GM12878 (cell line): Measurements from ENCODE around the gene RAC2. TPM values are rescaled to one million over a fixed set of nuclear protein-coding genes. Genes with fewer than 3 reads are reported as not detected.

Experiments used
- ATAC-seq: fragments of 200-7000 bp; cut with Tn5 transposase; 3 replicates; pipeline ENCODE4 v1.9.1; 2020; ENCODE audit warnings: mild to moderate bottlenecking, moderate library complexity
- BruUV-seq: library from RNA; stranded (reverse); fragments of 400-500 nt; replicated peaks from 2 replicates; lab custom pipeline; 2021; lab: Mats Ljungman, UMichigan
- CTCF ChIA-PET: fragments of 300-600 bp; sonication (Branson Sonifier 250); formaldehyde crosslinking; extraction: SDS; loops from one replicate; lab custom pipeline; 2021; ENCODE audit warnings: inconsistent platforms; lab: Yijun Ruan, JAX
- POLR2A ChIA-PET: fragments of 350-600 bp; formaldehyde crosslinking; extraction: SDS; loops from one replicate; lab custom pipeline; 2021; ENCODE audit warnings: inconsistent platforms; lab: Charles Lee
- RAD21 ChIA-PET: fragments of 300-600 bp; sonication (Branson Sonifier 250); formaldehyde crosslinking; loops from one replicate; lab custom pipeline; 2023; ENCODE audit warnings: antibody characterized with exemption; ENCODE audit not compliant: unreplicated experiment; lab: Charles Lee
- SMC1A ChIA-PET: fragments of 300-600 bp; sonication (Branson Sonifier 250); formaldehyde crosslinking; loops from one replicate; lab custom pipeline; 2023; ENCODE audit not compliant: unreplicated experiment, uncharacterized antibody; lab: Charles Lee
- DNase-seq: peaks from one replicate; pipeline ENCODE4 v3.0.0-alpha.2; 2011; ENCODE audit warnings: low read depth, low spot score
- FAIRE-seq: peaks from 3 replicates; lab custom pipeline; 2011; peaks lifted over from hg19 to GRCh38; lab: Jason Lieb, UNC
- H2AFZ ChIP-seq: 2 replicates; pipeline ENCODE4 v1.6.0; 2011; ENCODE audit warnings: low read depth, low read length, control low read depth; ENCODE audit not compliant: control insufficient read depth
- H3K27ac ChIP-seq: 2 replicates; pipeline ENCODE4 v1.5.1; 2011; ENCODE audit warnings: control low read depth; ENCODE audit not compliant: control insufficient read depth, insufficient read depth
- H3K27me3 ChIP-seq, 2 experiments: replicated peaks in 1 of 2; 2 replicates each; pipeline versions ENCODE4 v1.6.0 to v1.6.1; 2011; ENCODE audit warnings: low read length in 1 of 2; ENCODE audit not compliant: control insufficient read depth in 2 of 2, insufficient read depth in 2 of 2
- H3K36me3 ChIP-seq, 2 experiments: 2 replicates each; pipeline ENCODE4 v1.5.1; 2011; ENCODE audit warnings: low read length in 1 of 2; ENCODE audit not compliant: control insufficient read depth in 2 of 2, insufficient read depth in 2 of 2
- H3K4me1 ChIP-seq: 2 replicates; pipeline ENCODE4 v1.6.1; 2011; ENCODE audit warnings: mild to moderate bottlenecking, low read length, moderate library complexity, mixed read lengths; ENCODE audit not compliant: control insufficient read depth, insufficient read depth
- H3K4me2 ChIP-seq: 2 replicates; pipeline ENCODE4 v1.6.0; 2011; ENCODE audit warnings: control low read depth; ENCODE audit not compliant: control insufficient read depth, insufficient read depth
- H3K4me3 ChIP-seq: fragments of 200-600 bp; sonication (generic); 2 replicates; pipeline ENCODE4 v1.5.1; 2016
- H3K79me2 ChIP-seq: 2 replicates; pipeline ENCODE4 v1.6.0; 2011; ENCODE audit warnings: low read length; ENCODE audit not compliant: control insufficient read depth, insufficient read depth
- H3K9ac ChIP-seq: 2 replicates; pipeline ENCODE4 v1.8.0; 2011; ENCODE audit warnings: low read length, control low read depth, mixed read lengths; ENCODE audit not compliant: control insufficient read depth, insufficient read depth
- H3K9me3 ChIP-seq: replicated peaks from 3 replicates; pipeline ENCODE4 v1.5.1; 2011; ENCODE audit warnings: mild to moderate bottlenecking, low read length; ENCODE audit not compliant: control insufficient read depth, insufficient read depth
- H4K20me1 ChIP-seq: 2 replicates; pipeline ENCODE4 v1.6.0; 2011; ENCODE audit not compliant: control insufficient read depth, insufficient read depth
- CHD4 ChIP-seq: fragments of 200-600 bp; sonication (generic); IDR thresholded peaks from 2 replicates; pipeline ENCODE4 v1.6.1; 2016; ENCODE audit warnings: mild to moderate bottlenecking
- EED ChIP-seq: sonication (generic); IDR thresholded peaks from 2 replicates; pipeline ENCODE4 v1.6.1; 2016; ENCODE audit warnings: antibody characterized with exemption, low read depth
- FOXK2 ChIP-seq: fragments of 450-650 bp; IDR thresholded peaks from 2 replicates; pipeline ENCODE4 v1.6.1; 2017; ENCODE audit warnings: mild to moderate bottlenecking, moderate library complexity
- IRF3 ChIP-seq: fragments of 450-650 bp; IDR thresholded peaks from 2 replicates; pipeline ENCODE4 v1.6.1; 2014; ENCODE audit warnings: mild to moderate bottlenecking
- NKRF ChIP-seq: fragments of 450-650 bp; conservative IDR thresholded peaks from 2 replicates; pipeline ENCODE4 v1.6.1; 2017; ENCODE audit warnings: mild to moderate bottlenecking, moderate library complexity
- PKNOX1 ChIP-seq: fragments of 450-650 bp; IDR thresholded peaks from 2 replicates; pipeline ENCODE4 v1.6.1; 2016; ENCODE audit warnings: mild to moderate bottlenecking
- SIX5 ChIP-seq: IDR thresholded peaks from 2 replicates; pipeline ENCODE4 v1.6.1; 2011; ENCODE audit warnings: mild to moderate bottlenecking, low read depth, low read length, moderate library complexity; ENCODE audit not compliant: severe bottlenecking
- SMAD1 ChIP-seq: fragments of 450-650 bp; IDR thresholded peaks from 2 replicates; pipeline ENCODE4 v1.6.1; 2018; ENCODE audit warnings: mild to moderate bottlenecking, low read depth; ENCODE audit not compliant: partially characterized antibody
- SMARCA5 ChIP-seq: fragments of 450-650 bp; IDR thresholded peaks from 2 replicates; pipeline ENCODE4 v1.6.1; 2017; ENCODE audit warnings: mild to moderate bottlenecking
- TAF1 ChIP-seq: IDR thresholded peaks from 2 replicates; pipeline ENCODE4 v1.6.1; 2011; ENCODE audit warnings: mild to moderate bottlenecking, low read depth, low read length, borderline replicate concordance
- TARDBP ChIP-seq: IDR thresholded peaks from 2 replicates; pipeline ENCODE4 v1.6.1; 2016; ENCODE audit warnings: borderline replicate concordance
- TCF7 ChIP-seq: IDR thresholded peaks from 2 replicates; pipeline ENCODE4 v1.6.1; 2014; ENCODE audit warnings: antibody characterized with exemption, borderline replicate concordance
- ZBED1 ChIP-seq: IDR thresholded peaks from 2 replicates; pipeline ENCODE4 v1.6.1; 2016; ENCODE audit warnings: borderline replicate concordance
- WGBS: methylation state at CpG from one replicate; pipeline ENCODE4 v1.1.6; 2016; ENCODE audit warnings: low lambda C conversion rate; ENCODE audit not compliant: insufficient replicate concordance, insufficient coverage; ENCODE audit errors: missing lambda C conversion rate; 5-methylcytosine and 5-hydroxymethylcytosine counted together
- in situ Hi-C: fragments of 300-500 bp; cut with MboI; formaldehyde crosslinking; loops from 9 replicates; pipeline ENCODE4 v1.14.3; 2018; ENCODE audit warnings: mixed read lengths
- intact Hi-C: fragments of 100-400 bp; cut with micrococcal nuclease; formaldehyde crosslinking; loops from one replicate; pipeline ENCODE4 v1.14.2; 2022; ENCODE audit not compliant: unreplicated experiment
- polyA plus RNA-seq, 11 experiments: library from polyadenylated mRNA; depleted of rRNA in 4 of 11; unstranded in 6 of 11; stranded (reverse) in 5 of 11; fragments of >200 nt; fragmentation: Nextera tagmentation in 4 of 11; fragmentation: Illumina TruSeq in 1 of 11; extraction: Ambion mirVana in 4 of 11; extraction: Trizol in 1 of 11; gene quantifications; 1 replicate in 1 of 11; 2 replicates in 10 of 11; pipeline versions ENCODE4 v1.2.1 to v1.2.3, GENCODE V29; 2011 to 2016; ENCODE audit warnings: inconsistent platforms in 2 of 11, missing spikeins in 2 of 11, low read depth in 1 of 11
- total RNA-seq, 4 experiments: library from RNA; depleted of rRNA in 3 of 4; stranded (reverse); fragments of >200 nt in 3 of 4; fragmentation: Illumina TruSeq in 1 of 4; extraction: Trizol in 1 of 4; gene quantifications; 2 replicates each; pipeline versions ENCODE4 v1.2.1 to v1.2.3, GENCODE V29; 2013 to 2021
- TF ChIP-seq, protein P1 (sequence below): fragments of 450-650 bp; IDR thresholded peaks from 2 replicates; pipeline ENCODE4 v1.6.1; 2017; ENCODE audit warnings: mild to moderate bottlenecking

RAC2 gene
- total and polyA plus RNA-seq, 10 of the 15 experiments (the other 5 are each of a cell fraction or from before 2014, with no cell fraction given), result 102 to 386 (median 304) TPM

GRCh38 chr22:37263966-37264887, 20.2 kb upstream of the RAC2 start (continued):
- 0 out of 2 replicates have a peak, but pooled peaks have one; percentile 34 for TF ChIP-seq SMARCA5
- TF ChIP-seq, all 136 proteins: peak for 2

DNA sequence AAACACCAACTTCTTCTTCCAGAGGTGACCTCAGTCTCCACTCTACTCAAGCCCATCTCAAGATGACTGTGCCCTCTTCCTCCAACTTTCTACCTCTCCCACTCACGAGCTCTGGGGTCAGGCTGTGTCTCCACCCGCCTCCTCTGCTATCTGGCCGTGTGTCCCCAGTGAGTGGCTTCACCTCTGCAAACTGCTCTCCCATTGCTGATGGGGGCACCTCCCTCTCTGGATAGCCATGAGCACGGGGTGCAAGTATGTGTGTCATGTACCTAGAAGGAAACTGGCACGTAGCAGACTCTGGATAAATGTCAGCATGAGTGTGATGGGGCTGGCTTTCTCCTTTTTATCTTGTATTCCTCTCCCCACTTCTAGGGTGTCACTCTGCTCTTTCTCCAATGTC, 18.3 kb upstream of the RAC2 start:
- no peaks in the 10 kb centered on the region for H4K20me1 ChIP-seq
- WGBS, result 10% methylated on average over 5 of the region's 5 CpGs
- no peak overlapping the region for H3K27ac ChIP-seq
- TF ChIP-seq IRF3 (no peak), FOXK2 (no peak), TARDBP (no peak), SIX5 (no peak), SMARCA5 (no peak), CHD4 (no peak), TCF7 (no peak), SMAD1 (no peak), ZBED1 (no peak), NKRF (no peak), EED (no peak), TAF1 (no peak), PKNOX1 (no peak)
- TF ChIP-seq, protein P1, sequence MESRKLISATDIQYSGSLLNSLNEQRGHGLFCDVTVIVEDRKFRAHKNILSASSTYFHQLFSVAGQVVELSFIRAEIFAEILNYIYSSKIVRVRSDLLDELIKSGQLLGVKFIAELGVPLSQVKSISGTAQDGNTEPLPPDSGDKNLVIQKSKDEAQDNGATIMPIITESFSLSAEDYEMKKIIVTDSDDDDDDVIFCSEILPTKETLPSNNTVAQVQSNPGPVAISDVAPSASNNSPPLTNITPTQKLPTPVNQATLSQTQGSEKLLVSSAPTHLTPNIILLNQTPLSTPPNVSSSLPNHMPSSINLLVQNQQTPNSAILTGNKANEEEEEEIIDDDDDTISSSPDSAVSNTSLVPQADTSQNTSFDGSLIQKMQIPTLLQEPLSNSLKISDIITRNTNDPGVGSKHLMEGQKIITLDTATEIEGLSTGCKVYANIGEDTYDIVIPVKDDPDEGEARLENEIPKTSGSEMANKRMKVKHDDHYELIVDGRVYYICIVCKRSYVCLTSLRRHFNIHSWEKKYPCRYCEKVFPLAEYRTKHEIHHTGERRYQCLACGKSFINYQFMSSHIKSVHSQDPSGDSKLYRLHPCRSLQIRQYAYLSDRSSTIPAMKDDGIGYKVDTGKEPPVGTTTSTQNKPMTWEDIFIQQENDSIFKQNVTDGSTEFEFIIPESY, result no peak
- no peak for FAIRE-seq
- H3K9ac ChIP-seq, result no peak overlapping the region
- no peak for DNase-seq
- no peak overlapping the region for H2AFZ ChIP-seq
- in situ Hi-C loops, result loop anchor here (5.0 kb wide), 1 partner anchor 195 kb away; no protein-coding TSS in a partner anchor
- no TSS peak for BruUV-seq
- H3K4me1 ChIP-seq, result no peaks in the 10 kb centered on the region; the same call in 1 of the 2 replicates
- no peaks in the 10 kb centered on the region for H3K36me3 ChIP-seq
- SMC1A ChIA-PET, result interaction anchor here (0.8 to 5.9 kb wide), 7 partner anchors 19 to 168 kb away, joined by 3 to 165 read pairs (median 10); partner anchors contain the start of gene RAC2
- H3K27me3 ChIP-seq, result no peaks in the 10 kb centered on the region
- intact Hi-C loops, result no loop called here
- H3K4me3 ChIP-seq, result no peak overlapping the region
- peaks cover 8% of the 10 kb centered on the region; the same call in 2 of the 3 replicates for H3K9me3 ChIP-seq
- ATAC-seq, result no peak
- POLR2A ChIA-PET, result interaction anchor here (0.7 to 0.8 kb wide), 2 partner anchors 63 to 133 kb away, joined by 3 read pairs; no protein-coding TSS in a partner anchor
- CTCF ChIA-PET, result interaction anchor here (0.6 to 5.9 kb wide), 13 partner anchors 11 to 276 kb away, joined by 3 to 265 read pairs (median 61); partner anchors contain the start of gene RAC2
- RAD21 ChIA-PET, result interaction anchor here (4.6 to 4.9 kb wide), 3 partner anchors 18 to 62 kb away, joined by 35 to 132 read pairs (median 63); partner anchors contain the start of gene RAC2
- no peaks in the 10 kb centered on the region for H3K79me2 ChIP-seq
- H3K4me2 ChIP-seq, result no peak overlapping the region
